Activated CD4-positive, alpha-beta T cell treated with anti-CD3 and anti-CD28 coated beads, Interleukin-2, Interleukin-6, amounts not matched to agents 100 ng/mL and 50 ng/mL, durations not matched to agents 16 hours and 8 hours (primary cell): ENCODE measurements around the gene PAX5.

Source experiments
- DNase-seq: peaks from one replicate; pipeline ENCODE4 v3.0.0-alpha.2; 2020

Gene PAX5

DNA sequence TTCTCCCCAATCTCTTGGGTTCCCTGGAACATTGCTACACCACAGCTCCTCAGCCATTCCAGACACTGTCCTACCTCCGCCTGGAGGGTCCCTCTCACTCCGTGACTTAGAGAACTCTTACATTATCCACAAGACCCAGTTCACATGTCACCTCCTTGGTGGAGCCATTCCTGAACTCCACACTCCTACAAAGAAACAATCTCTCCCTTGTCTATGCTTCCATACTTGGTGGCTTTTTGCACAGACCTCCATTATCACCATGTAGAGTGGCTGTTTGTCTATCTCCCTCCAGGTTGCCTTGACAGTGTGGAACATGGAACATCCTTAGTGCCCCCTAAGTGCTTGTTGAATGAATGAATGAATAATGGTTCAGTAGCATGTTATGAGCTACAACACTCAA, 105.9 kb downstream of the PAX5 start:
- no peak for DNase-seq

DNA sequence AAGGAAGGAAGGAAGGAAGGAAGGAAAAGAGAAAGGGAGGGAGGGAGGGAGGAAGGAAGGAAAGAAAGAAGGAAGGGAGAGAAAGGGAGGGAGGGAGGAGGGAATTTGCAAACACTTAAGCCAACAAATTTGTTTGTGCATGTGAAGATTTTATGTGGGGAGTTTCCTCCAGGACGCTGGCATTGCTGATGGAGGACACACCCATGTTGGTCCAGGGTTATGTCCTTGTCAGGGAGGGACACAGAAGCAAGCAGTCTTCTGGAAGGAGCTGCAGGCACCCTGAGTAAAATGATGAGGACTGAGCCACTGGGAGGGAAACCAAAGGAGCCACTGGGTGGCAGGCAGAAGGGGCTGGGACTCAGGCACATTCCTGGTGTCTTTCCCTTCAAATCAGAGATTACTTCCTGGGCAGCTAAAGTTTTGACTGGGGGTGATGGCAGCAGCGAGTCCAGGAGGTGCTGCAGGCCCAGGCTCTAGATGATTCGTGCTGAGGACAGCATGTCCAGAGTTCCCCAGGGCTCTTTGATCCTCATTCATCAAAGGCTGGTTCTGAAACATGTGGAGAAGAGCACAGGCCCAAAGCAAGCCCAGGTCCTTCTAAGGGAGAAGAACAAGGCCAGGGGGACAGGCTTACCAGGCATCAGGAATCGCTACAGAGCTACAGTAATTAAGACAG, 109.2 kb downstream of the PAX5 start:
- no peak for DNase-seq

DNA sequence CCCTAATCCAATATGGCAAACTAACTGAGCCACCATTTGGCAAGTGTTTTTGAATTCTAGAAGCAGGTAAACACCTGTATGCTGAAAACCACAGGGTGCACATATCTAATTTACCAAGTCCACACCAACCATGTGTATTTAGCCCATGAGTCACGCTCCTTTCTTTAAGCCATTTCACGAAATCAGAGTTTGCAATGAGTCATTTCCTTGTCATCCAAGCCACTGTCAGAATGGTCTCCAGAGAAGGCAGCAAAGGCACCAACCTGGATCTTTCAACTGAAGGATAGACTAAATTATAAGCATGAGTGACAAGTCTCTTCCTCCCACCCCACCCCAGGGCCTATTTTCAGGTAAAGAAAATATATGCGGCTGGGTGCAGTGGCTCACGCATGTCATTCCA, 110.0 kb downstream of the PAX5 start:
- peak; percentile 83 for DNase-seq

DNA sequence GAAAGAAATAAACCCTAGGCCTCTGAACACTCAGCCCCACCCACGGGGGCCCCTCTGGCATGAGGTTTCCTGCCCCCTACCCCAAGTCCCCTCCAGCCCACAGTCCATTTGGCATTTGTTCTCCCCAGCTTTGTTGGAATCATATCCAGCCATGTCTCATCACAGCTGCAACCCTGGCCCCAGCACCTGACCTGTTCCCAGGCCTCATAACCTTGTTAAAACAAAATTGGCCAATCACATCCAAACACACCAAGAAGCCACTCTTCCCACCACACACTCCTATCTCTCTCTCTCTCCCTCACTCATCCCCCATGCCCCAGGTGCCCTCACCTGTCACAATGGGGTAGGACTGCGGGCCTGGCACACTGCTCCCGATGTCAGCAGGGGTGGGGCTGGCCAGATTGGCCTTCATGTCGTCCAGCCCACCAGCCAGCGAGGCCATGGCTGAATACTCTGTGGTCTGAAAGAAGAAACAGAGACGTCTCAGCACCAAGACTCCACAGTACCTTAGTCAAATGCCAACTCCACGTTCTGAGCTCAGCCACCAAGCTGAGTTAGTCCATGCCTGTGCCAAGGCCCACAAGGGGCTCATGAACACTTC, 110.9 kb downstream of the PAX5 start:
- no peak for DNase-seq

DNA sequence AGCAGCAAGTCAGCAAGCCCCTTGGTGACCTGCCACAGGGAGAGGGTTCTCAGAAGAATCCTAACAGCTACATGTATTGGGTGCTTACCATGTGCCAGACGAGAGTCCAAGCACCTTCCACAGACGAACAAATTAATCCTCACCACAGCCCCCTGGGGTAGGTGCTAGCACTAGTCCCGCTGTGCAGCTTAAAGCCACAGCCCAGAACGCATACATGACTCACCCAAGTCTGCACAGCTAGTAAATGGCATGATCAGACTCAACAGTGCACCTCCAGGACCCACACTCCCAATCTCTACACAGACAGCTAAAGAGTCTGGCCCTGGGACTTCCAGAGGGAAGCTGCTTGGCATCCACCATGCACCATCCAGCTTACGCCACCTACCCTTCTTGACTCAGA, 111.5 kb downstream of the PAX5 start:
- DNase-seq, result peak; percentile 25

DNA sequence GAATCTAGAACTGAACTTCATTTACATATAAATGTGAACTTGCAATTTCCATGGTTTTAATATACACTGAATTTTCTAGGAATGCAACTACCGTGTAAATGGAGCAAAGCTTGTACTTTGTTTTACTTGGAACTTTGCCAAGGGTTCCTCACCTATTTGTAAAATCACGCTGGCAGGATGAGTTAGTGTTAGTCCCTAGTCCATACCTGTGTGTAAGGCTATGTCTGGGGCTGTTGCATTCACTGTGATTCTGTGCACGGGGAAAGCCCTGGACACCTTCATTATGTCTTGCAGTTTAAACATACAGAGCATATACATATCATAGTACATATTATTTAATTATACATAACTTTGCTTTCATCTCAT, 119.9 kb downstream of the PAX5 start:
- no peak for DNase-seq

DNA sequence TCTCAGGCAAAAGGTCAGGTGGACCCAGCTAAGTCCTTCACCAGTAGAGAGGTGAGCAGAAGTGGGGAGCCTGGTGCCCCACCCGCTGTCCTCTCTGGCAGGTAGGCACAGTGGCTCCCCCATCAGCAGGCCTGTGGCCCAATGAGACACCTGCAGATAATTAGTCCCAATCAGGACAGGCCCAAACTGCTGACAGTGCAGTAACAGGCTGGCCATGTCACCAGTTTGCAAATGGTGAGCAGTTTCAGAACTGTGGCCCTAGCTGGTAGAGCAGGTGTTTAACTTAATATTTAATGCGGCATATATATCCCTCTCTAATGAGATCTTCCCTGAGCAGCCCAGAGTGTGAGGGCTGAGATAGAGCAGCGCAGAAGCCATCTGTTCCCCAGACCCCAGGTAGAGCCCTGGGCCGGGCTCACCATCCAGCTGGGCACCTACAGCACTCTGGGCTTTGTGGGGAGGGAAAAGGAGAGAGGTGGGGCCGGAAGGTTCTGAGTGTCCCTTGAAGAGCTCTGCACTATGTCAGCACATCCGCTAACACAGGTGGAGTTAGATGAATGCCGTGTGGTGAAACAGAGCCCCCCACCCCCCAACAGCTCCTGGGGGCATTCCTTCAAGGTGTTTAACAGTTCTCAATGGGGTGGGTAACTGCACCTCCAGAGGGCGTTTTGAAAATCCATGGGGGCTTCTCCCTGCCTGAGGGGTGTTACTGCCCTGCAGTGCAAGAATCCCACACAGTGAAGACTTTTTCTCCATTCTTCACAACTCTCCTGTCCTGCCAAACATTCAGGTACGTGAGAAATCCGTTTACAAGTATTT, 120.5 kb downstream of the PAX5 start:
- no peak for DNase-seq

DNA sequence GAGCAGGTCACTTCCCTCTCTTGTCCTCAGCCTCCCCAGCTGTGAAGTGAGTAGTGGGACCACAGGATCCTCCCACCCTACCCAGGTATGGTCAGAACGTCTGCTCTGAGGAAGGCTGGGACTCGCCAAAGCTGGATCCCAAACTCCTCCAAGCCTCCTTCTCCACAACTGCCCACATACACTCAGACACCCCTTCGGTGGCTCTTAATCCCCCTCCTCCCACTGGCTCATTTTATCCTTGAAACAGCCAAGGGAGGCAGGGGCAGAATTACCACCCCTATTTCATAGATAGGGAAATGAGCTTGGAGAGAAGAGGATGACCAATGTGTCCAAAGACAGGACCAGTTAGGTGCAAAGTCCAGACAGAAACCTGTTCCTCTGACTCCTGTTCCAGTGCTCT, 121.4 kb downstream of the PAX5 start:
- DNase-seq, result no peak

DNA sequence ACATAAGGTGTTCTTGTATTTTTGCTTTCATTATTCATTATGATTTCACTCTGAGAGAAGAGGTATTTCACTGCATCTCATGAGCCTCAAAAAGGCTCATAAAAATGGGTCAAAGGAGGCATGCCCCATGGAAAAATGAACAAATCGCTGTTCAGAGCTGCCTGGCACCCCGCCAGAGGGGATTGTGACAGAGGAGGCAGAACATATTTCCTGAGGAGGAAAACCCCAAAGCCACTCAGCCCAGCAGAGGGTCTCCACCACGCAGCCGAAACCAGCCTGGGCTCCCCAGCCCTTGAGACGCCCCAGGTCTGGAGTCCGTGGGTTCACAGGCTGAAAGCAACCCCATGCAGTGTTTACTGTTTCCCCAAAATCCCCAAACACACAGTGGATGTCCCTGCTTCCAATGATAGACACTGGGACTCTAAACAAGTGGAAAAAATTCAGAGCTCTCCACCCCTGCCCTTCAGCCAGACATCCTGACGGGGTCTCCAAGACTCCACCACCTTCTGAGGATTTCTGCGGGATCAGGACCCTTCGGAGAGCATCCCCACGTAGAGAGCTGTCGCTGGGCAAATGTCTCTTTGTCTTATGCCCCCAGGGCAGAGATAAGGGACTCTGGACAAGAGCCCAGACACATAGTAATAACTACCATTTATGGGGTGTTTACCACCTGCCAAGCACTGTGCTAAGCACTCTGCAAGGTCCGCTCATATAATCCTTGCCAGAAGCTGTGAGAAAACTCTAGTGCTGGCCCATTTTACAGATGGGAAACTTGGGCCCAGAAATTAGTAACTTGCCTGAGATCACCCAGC, 122.3 kb downstream of the PAX5 start:
- DNase-seq, result no peak

DNA sequence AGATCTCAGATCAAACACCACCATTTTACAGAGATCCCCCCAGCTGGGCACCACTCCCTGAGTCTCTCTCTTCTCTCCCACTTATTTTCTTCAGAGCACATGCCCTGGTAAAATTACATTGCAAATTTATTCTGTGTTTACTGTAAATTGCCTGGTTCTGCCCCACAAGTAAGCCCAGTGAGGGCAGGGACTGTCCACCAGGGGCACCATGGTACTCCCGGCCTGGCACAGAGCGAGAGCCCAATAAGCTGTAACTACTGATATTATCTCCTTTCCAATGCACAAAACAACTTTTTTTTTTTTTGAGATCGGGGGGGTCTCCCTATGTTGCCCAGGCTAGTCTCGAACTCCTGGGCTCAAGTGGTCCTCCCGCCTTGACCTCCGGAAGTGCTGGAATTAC, 123.0 kb downstream of the PAX5 start:
- DNase-seq, result no peak

DNA sequence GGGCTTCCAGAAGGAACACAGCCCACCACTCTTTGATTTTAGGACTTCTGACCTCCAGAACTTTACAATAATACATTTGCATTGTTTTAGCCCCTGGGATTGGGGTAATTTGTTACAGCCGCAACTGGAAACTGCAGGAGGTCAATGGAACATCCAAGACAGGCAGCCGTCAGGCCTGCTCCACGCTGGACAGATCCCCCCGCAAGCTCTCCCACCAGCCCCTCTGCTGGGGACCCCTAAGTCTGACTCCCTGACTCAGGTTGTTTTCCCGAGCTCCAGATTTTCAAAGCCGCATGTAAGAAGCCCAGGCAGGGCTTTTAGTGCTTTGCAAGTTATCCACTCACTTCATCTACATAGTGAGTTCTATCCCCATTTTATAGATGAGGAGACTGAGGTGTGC, 127.6 kb downstream of the PAX5 start:
- DNase-seq, result no peak

DNA sequence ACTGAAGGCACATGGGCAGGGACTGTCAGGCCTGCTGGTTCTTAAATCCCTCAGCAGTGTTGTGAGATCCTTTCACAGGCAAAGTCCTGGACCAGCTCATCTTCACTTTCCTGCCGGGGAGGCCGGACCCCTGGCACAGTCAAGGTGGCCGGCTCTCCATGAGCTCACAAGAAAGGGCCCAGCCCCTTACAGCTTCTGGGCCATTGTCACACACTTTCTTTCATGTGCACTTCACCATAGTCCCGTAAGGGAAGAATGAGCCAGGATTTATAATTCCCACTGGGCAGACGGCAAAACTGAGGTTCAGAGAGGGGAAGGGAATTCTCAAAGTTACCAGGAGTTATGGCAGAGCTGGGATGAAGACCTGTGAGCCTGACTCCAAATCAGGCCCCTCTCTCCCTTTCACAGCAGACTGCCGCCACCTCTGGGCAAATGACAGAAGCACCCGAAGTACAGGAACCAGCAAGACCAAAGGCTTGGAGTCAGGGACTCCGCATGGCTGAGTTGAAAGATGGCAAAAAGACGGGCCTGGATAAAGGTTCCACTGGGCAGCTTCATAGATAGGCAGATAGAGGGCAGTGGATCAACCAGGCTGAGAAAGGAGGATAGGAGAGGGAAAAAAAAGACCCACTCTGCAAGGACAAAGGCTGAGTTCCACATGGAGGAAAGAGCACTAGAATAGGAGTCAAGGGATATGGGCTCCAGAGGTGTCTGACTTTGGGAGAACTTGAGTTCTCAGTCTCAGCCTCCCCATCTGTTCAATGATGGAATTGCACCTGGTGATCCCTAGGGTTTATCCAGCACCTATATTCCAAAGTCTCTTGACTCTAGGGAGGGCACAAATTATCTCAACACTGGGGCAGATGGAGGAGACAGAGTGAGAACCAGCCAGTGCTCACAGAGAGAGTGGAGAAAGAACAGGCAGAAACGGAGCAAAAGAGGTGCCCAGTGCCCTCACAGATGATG, 128.7 kb downstream of the PAX5 start:
- no peak for DNase-seq

DNA sequence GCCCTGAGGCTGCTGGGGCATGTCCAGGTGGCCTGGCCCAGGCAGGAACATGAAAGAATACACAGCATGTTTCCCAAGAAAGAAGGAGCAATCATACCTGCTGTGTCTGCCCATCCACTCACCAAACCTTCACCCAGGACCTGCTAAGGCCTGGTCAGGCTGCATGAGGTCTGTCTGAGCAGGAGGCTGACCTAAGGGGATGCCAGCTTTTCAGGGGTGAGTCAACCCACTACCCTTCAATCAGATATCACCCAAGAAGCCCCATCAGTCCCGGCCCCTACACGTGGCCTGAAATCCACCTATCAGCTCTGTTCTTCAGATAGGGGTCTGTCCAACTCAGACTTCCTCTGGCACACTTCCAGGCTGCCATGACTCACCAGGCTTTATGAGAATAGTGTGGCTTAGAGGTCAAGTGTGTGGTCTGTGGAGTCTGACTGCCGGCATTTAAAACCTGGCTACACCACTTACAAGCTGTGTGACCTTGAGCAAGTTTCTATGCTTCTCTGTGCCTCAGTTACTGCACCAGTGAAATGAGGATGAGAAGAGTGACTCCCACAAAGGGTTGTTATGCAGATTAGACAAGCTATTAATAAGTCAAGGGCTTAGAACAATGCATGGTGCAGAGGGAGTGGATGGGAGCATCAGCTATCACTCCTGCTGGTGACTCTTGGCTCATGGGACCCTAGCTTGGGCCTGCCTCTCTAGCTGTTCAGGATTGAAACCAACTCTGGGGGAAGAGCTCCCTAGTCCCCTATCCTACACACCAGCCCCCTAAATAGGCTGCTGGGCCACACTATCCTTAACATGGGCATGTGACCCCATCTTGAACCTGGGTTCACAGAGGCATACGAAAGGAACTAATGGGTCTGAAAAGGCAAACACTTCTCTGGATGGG, 130.3 kb downstream of the PAX5 start:
- DNase-seq, result peak; percentile 78

DNA sequence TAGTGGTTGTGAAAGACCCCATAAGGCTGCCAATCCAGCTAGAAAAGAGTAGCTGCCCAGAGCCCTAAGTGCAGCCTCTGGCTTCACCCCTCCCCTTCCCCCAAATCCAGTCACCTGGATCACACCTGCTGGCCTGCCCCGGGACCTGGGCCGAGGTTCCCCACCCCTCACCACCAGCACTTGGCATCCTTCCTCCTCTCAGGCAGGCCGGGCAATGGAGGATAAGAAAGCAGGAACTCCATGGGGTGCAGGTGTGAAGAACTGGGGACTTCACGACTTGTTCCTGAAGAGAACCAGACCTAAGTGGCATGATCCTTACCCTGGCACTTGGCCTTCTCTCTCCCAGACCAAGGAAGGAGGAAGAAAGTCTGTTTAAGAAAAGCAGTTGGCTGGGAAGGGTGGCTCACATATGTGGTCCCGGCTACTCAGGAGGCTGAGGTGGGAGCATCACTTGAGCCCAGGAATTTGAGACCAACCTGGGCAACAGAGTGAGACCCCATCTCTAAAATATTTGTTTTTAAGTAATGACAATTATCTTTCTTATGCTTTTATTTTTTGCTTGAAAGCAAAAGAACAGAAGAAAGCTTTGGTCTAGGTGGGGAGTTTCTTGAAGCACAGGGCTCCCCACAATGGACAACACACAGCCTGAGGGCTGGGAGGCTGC, 131.1 kb downstream of the PAX5 start:
- no peak for DNase-seq

DNA sequence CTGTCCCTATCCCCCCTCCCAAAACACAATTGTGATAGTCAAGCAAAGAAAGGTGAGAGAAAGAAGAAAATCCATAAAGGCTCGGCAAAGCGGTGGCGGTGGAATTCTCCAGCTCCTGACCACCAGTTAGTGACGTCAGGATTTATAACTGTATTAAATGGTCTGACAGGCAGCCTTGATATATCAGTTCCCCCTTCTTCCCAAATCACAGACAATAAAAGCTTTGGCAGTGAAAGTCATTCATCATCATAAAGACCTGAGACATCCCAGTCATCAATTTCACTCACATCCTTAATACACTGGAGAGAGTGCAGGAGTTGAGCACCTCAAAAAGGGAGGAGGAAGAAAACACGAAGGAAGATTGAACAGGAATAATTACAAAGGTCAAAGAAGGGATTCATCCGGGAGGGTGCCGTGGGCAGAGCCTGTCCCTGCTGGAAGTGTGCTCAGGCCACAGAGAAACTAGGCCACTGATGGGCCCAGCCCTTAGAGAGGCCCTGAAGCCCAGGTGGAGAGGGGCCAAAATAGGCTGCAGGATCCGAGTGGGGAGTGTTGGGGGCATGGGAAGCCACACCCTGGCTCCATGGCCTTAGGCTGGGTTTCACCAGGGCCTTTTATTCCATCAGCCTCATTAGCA, 131.9 kb downstream of the PAX5 start:
- no peak for DNase-seq

DNA sequence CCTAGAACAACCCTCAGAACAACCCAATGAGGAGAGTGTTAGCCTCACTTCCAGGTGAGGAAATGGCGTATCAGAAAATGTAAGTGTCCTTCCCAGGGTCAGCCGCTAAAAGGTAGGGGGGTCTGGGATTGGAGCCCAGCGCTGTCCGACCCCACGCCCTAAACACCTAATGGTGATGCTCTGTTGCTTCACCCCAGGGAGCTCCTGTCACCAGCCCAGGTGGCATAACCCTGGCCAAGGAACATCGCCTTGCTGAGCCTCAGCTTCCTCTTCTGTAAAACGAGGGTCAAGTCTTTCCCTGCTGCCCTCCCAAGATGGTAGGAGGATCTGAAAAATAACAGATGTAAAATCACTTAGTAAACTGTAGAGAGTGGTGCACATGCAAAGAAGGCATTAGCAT, 132.5 kb downstream of the PAX5 start:
- DNase-seq, result no peak

DNA sequence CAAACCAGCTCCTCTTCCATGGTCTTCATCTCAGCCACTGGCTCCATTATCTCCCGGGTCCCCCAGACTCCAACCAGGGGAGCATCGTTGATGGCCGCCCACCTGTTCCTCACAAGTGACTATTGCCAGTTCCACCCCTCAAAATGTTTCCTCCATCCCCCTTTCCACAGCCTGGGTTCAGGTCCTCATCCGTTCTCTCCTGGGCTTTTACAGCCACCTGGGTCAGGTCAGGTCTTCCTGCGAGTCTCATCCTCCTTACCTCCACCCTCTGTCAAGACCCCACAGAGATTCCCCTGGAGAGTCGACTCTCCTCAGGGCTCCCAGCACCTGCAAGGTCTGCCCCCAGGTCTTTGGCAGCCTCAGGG, 133.2 kb downstream of the PAX5 start:
- DNase-seq, result no peak

DNA sequence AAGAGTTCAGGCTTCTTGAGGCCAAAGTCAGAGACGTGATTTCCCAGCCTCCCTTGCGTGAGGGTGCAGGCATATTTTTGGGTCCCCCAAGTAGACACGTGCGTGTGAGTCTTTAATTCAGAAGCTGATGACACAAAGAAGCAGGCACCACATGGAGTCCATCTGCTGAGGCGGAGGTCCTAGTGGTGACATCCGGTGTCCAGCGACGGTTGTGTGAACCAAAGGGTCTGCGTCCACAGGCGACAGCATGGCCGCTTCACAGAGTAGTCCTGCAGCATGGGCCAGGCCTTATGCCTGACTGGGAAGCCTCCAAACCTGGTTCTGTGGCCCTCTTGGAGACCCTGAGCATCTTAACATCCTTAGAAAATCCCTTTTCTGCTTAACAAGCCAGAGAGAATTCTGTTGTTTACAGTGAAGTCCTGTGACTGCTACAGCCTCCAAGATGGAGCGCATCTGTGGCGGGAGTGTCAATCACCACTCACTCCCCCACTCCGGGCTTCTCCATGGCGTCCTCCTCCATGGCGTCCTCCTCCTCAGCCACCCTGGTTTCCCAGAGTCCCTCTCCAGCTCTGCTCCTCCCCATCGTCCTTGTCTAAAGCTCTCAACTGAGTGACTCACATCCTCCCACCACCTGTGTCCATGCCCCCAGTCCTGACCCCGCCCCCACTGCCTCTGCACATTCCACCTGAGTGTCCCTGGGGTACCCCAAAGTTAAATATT, 133.8 kb downstream of the PAX5 start:
- DNase-seq, result no peak

DNA sequence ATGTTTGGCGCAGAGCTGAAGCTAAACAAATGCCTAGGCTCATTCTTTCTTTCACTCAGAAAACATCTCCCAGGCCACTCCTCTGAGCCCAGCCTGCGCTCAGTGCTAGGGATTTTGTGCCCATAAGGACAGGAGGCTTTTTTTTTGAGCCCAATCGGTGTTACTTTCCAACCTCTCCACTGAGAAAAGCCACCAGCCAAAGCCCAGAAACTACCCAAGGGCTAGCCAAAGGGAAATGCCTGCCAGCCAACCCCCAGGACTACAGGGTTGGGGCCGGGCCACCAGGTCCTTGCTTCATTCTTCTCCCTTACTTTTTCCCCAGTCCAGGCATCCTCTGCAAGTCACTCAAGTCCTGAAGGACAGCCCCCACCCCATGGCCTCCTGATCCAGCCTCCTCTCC, 134.7 kb downstream of the PAX5 start:
- no peak for DNase-seq
